GM21717 (cell line): ENCODE measurements around the gene HBG2.
A peak's percentile ranks its signal among the peaks of the same experiment; 100 is the strongest.
"Not testable (repeated sequence)": the region's sequence is repeated elsewhere in the genome, so short reads cannot be mapped to it uniquely, and the experiment has no call there.

Experiments
- ATAC-seq: cut with Tn5 transposase; IDR thresholded peaks from one replicate; pipeline ENCODE4 v1.9.1; 2021; ENCODE audit warnings: mild to moderate bottlenecking, moderate library complexity; ENCODE audit not compliant: unreplicated experiment

The HBG2 gene

DNA sequence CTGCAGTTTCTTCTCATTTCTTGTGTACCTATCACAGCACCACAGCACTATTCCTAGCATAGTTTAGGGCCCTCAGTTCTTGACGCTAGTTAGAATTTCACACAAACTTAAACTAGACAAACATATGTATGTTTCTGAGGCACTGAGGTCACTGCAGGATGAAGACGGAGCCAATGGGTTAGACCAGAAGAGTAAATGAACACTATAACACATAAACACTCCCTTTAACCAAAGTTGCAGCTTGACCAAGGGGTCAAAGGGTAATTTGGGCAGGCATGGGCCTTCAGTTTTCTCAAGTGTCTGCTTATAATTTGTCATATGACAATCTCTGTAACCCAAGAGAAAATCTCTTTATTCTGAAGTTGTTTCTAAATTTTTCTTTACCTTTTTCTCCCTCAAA lies 28.0 kb upstream of the HBG2 start:
- no peak for ATAC-seq

DNA sequence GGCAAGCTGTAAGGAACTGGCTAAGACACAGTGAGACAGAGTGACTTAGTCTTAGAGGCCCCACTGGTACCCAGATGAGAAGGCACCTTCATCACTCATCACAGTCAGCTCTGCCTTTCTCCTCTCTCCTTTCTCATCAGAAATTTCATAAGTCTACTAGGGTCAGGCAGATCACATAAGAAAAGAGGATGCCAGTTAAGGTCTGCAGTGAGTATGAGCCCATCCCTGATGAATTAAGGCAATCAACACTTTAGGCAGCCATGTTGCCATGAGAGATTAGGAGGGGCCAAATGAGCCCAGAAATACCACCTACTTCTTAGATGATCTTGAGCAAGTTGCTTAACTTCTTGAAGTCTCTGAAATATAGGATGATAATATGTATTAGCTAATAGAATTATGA lies 27.0 kb upstream of the HBG2 start:
- ATAC-seq: no peak

DNA sequence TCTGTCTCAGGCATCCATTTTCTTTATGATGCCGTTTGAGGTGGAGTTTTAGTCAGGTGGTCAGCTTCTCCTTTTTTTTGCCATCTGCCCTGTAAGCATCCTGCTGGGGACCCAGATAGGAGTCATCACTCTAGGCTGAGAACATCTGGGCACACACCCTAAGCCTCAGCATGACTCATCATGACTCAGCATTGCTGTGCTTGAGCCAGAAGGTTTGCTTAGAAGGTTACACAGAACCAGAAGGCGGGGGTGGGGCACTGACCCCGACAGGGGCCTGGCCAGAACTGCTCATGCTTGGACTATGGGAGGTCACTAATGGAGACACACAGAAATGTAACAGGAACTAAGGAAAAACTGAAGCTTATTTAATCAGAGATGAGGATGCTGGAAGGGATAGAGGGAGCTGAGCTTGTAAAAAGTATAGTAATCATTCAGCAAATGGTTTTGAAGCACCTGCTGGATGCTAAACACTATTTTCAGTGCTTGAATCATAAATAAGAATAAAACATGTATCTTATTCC lies 26.1 kb upstream of the HBG2 start:
- ATAC-seq: peak; percentile 92

DNA sequence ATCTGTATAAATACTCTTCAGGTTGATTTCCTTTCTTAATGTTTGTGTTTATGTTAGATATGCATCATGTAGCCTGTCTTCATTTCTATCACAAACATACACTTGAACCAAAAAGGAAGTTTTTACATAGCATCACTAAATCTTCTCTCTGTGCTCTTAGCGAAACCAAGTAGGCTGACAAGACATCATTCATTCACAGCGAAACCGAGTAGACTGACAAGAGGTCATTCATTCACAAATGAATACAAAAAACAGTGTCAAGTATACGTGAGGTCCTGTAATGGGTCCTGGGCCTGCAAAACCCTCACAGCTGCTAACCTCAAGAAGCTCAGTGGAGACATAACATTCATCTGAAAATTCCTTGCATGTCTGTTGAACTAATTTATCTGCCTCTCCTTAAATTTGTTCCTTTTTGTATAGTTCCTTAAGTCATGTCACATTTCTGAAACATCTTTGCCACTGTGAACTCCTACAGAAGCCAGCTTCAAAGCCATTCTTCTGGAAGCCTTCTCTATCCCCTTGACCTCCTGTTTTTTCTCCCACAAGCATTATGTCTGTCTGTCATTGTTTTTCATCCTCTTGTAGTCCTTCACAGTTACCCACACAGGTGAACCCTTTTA lies 25.0 kb upstream of the HBG2 start:
- ATAC-seq: no peak

DNA sequence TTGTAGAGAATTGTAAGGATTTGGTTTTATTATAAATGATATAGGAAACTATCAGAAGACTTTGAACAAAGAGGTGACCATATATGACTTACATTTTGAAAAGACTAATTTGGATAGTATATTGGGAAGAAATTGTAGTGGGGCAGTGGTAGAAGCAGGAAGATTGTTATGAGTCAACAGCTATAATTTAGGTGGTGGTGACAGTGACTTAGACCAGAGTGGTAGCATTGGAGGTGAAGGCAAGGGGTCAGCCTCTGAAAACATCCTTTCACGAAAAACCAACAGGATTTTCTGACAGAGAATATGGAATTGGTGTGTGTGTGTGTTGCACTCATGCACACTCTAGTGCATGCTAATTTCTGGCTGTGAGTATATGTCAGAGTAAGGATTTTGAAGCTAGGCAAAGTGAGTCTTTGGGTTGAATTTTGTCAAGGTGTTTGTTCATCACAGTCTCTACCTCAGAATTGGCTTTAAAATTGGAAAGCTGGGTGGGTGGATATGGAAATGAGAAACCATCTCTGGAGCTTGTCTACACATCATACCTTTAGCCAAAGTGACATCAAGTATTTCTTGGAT lies 23.3 kb upstream of the HBG2 start:
- no peak for ATAC-seq

DNA sequence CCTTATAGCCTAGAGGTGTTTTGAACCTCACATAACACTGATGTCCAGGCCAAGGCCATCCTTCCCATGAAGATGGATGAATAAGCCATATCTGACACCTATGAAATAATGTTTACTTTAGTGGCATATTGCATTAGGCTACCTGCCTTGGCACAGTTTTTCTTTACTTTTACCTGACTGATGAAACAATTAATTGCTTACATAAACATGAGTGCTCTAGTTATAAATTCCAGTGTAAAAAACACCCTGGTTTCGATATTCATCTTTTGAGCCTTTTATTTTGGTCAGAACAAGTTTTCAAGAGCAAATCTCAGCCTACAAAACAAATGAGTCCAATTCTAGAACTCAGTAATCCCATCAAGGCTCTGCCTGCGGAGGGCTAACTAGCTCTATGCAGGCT lies 22.1 kb upstream of the HBG2 start:
- no peak for ATAC-seq

DNA sequence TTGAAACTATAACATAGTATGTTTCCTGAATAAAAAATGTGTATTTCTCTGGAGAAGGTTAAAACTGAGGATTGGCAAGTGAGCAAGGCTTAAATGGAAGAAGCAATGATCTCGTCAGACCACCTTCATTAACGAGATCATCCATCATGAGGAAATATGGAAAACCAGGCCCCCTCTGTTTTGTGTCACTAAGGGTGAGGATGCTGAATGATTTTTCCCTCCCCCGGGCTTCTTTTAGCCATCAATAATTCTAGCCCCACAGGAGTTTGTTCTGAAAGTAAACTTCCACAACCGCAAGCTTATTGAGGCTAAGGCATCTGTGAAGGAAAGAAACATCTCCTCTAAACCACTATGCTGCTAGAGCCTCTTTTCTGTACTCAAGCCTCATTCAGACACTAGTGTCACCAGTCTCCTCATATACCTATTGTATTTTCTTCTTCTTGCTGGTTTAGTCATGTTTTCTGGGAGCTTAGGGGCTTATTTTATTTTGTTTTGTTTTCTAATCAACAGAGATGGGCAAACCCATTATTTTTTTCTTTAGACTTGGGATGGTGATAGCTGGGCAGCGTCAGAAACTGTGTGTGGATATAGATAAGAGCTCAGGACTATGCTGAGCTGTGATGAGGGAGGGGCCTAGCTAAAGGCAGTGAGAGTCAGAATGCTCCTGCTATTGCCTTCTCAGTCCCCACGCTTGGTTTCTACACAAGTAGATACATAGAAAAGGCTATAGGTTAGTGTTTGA lies 21.0 kb upstream of the HBG2 start:
- ATAC-seq: no peak

DNA sequence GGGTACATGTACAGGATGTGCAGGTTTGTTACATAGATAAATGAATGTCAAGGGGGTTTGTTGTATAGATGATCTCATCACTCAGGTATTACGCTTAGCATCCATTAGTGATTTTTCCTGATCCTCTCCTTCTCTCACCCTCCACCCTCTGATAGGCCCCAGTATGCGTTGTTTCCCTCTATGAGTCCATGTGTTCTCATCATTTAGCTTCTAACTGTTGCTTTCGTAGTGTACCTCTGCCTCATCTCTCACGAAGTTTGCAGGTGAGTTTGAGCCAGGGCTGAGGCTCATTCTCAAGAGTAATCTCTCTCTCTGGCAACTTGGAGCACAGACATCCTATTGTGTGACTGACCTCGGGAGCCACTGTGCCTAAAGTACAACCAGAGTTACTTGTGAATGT lies 19.8 kb upstream of the HBG2 start:
- no peak for ATAC-seq

DNA sequence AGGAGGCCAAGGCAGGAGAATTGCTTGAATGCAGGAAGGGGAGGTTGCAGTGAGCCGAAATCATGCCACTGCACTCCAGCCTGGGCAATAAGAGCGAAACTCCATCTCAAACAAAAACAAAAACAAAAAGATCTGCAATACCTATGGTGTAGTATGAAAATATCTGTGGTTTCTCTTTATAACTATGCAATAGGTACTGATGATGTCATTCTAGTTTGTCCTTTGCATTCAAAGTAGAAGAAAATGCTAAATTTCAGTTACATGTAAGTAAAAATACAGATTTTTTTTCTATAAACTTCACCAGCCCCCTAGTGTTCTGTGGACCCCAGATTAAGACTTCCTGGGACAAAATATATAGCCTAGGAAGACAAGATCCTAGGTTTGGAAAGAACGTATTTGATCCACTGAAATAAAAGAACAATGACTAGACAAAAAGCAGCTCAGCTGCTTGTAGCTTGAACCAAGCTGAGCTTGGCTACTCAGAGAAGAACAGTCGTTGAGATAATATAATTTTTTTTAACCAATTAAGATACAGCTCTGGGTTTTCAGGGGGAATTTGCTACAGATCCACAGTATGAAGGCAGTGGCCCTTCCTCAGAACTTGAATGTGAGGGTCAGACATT lies 17.9 kb upstream of the HBG2 start:
- ATAC-seq: no peak

DNA sequence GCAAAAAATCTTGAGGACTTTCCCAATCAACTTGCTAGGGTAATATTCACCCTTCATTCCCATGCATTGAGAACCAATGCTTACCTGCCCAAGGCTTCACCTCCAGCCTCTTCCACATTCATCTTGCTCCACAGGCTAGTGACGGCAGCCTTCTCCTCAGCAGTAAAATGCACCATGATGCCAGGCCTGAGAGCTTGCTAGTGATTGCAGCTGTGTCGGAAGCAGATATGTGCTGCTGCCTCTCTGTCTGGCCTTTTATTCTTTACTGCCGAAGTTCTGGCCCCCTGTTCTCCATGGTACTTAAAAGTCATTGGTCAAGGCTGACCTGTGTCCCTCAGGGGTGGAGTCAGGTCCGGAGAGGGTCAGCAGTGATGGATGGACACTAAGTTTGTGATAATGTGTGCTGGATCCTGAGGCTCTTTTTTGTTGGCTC lies 15.2 kb upstream of the HBG2 start, which contains the start of gene HBE1:
HBE1 (minus strand) TSS at position 231 of the 433 bp plus-strand sequence; CDS start at position 176, 55 bp downstream.
- no peak for ATAC-seq

DNA sequence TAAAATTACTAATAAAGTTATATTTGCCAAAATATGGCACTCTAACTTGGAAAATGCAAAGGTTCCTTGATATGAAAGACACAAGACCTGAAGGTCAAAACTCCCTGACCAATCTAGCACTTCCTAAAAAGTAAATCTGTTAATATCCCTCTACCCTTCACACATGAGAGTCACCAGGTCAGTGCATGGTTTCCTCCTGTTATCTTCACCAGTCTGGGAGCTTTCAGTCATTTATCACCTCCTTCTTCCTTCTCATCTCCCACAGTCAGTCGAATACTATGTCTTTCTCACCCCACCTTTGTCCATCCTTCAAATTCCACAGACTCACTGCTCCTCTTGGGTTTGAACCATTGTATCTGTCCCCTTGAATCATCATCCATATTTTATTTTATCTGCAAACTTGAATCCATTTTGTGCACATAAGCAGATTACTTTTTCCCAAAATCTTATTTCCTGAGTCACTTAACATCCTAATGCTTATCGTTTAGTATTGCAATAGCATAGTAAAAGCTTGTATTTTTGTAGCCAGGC lies 12.5 kb upstream of the HBG2 start:
- ATAC-seq: no peak

DNA sequence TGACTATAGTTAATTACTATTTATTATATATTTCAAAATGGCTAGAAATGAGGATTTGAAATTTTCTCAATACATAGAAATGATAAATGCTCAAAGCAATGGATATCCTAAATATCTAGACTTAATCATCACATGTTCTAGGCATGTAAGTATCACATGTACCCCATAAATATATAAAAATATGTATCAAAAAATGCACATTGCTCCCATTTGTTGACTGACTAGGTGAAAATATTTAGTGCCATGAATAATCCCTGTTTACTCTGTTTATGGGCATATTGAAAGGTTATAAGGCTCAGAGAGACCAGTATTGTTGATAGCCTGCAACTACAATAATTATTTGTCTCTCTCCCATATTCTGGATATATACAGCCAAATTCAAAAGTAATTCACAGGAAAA lies 12.0 kb upstream of the HBG2 start:
- ATAC-seq: no peak

DNA sequence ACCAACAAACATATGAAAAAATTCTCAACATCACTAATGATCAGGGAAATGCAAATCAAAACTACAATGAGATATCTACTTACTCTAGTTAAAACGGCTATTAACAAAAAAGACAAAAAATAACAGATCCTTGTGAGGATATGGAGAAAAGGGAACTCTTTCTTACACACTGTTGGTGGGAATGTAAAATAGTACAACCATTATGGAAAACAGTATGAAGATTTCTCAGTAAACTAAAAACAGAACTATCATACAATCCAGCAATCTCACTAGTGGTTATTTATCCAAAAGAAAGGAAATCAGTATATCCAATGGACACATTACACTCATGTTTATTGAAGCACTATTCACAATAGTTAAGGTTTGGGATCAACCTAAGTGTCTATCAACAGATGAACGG lies 11.3 kb upstream of the HBG2 start:
- ATAC-seq: no peak

DNA sequence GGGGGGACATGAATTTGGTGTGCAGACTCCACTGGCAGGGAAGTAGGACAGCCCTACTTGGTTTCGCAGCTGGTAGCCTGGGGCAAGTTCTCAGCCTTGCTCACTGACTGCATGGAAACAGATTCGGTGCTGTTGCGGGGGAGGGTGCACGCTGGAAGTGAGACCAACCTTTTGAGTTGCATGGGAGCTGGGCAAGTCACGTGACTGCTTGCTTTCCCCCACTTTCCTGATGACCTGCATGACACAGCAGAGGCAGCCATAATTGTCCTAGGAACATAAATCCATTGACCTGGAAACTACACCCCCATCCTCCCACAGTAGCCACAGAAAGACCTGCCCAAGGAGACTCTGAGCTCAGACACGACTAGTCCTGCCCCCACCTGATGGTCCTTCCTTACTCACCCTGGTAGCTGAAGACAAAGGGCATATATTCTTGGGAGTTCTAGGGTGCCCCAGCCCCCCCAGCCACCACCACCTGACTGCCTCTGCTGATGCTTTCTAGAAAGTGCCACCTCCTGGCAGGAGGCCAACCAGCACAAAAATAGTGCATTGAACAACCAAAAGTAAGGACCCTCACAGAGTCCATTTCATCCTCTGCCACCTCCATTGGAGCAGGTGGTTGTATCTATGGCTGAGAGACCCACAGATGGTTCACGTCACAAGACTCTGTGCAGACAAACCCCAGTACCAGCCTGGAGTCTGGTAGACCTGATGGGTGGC lies 4.1 kb upstream of the HBG2 start:
- ATAC-seq: no peak

DNA sequence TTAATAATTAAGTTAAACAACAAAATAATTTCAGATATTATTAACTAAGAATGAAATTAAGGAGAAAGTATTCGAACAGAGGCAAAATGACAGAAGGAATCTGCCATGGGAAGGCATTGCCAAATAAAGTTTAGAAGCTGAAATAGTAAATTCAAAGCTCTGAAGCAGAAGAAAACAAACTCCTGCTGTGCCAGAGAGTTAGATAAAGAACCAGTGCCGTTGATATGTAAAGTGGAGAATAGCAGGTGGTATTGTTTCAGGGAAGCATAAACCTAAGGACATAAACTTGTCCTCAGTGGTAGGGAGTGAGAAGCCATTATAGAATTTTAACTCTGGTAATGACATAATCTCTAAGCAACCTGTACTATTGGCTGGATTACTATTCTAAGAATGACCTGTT lies 2.7 kb upstream of the HBG2 start:
- ATAC-seq: no peak

DNA sequence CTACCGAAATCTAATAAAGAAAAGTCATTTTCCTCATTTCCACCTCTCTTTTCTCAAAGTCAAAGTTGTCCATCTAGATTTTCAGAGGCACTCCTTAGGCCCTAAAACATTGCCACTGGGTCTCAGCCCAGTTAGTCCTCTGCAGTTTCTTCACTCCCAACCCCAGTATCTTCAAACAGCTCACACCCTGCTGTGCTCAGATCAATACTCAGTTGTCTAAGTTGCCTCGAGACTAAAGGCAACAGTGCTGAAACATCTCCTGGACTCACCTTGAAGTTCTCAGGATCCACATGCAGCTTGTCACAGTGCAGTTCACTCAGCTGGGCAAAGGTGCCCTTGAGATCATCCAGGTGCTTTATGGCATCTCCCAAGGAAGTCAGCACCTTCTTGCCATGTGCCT lies 558 bp downstream of the HBG2 start:
- not testable (repeated sequence) for ATAC-seq

DNA sequence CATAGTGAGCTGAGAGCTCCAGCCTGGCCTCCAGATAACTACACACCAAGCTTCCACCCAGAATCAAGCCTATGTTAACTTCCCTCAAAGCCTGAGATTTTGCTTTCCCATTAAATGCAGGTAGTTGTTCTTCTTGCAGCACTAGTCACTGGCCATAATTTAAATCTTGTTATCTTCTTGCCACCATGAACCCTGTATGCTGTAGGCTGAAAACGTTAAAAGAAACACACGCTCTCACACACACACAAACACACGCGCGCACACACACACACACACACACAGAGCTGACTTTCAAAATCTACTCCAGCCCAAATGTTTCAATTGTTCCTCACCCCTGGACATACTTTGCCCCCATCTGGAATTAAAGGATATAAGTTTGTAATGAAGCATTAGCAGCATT lies 1.1 kb downstream of the HBG2 start:
- ATAC-seq: not testable (repeated sequence)

DNA sequence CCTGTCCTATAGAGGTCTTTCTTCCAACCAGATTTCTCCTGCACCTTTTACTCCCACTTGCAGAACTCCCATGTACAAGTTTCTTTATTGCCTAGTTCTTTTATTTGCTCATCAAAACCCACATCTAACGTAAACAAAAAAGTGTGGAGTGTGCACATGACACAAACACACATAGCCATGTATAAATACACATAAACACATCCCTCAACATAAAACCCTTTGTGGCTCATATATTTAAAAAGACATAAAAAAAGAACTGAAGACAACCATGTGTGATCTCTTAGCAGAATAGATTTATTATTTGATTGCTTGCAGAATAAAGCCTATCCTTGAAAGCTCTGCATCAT lies 1.7 kb downstream of the HBG2 start:
- ATAC-seq: no peak

DNA sequence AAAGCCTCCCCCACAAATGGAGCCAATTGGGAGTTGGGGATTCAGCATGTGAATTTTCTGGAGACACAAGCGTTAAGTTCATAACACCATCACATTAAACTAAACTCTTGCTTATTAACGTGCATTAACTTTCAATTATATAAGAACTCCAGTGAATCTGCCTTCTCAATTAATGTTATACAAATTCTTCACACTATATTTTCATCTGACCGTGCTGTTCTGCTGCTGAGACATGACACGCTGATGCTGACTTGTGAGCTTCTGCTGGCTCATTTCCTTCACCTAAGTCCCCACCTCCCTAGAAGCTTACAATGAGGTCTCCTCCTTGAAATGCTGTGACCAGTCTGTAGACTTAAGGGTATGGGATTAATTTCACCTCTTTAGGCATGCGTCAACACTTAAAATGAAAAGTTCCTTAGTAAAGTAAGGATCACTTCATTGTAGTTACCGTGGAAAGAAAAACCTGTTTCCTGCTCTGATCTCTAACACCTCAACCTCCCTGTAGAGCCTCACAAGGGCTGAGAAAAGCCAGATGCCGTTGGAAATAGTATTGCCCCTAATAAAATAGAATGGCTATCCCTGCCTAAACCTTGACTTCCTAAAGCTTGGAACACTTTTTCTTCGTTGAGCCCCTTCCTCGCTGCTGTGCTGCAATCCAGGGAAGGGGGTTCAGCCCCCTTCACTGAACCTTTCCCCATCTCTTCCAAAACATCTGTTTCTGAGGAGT lies 2.2 kb downstream of the HBG2 start:
- no peak for ATAC-seq

DNA sequence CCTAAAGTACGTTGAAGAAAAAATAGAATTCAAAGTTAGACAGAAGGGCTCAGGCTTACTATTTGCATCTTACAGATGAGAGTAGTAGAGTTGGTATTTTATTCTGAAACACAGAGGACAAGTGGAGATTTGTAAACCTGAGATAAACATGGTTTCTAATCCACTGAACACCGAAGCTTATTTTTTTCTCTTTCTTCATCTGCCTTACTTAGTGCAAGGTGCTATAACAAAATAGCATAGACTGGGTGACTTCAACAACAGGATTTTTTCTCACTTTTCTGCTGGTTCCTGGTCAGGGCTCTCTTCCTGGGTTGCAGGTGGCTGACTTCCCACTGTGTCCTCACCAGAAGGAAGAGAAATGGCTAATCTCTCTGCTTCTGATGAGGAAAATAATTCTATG lies 2.8 kb downstream of the HBG2 start:
- ATAC-seq: no peak
